Measurements from ENCODE around the gene STX7.

DNA sequence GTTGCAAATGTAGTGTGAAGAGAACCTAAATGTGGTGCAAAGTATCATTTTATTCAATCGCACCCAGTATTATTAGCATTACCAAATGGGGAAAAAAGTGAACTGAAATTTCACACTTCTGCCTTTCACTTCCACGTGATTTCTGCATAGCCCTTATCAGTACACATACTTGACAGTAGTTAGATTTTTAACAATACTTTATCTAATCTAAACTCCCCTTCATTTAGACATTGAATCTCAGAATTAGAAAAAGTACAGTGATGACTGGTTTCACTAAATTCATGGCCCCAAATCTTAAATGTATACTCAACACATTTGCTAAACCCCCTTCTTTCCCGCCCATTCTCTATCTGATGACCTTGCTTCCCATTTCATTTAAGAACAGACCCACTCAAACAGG is 14.3 kb downstream of the STX7 start:
- TF ChIP-seq, protein P1, sequence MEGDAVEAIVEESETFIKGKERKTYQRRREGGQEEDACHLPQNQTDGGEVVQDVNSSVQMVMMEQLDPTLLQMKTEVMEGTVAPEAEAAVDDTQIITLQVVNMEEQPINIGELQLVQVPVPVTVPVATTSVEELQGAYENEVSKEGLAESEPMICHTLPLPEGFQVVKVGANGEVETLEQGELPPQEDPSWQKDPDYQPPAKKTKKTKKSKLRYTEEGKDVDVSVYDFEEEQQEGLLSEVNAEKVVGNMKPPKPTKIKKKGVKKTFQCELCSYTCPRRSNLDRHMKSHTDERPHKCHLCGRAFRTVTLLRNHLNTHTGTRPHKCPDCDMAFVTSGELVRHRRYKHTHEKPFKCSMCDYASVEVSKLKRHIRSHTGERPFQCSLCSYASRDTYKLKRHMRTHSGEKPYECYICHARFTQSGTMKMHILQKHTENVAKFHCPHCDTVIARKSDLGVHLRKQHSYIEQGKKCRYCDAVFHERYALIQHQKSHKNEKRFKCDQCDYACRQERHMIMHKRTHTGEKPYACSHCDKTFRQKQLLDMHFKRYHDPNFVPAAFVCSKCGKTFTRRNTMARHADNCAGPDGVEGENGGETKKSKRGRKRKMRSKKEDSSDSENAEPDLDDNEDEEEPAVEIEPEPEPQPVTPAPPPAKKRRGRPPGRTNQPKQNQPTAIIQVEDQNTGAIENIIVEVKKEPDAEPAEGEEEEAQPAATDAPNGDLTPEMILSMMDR (IDR thresholded peaks at IDR 0.05): no peak
- TF ChIP-seq POLR2A (IDR thresholded peaks at IDR 0.05): no peak
